Kidney capillary endothelial cell (primary cell): ENCODE results near the gene FAR2.

ENCODE experiments used
- DNase-seq: peaks from one replicate; pipeline ENCODE4 v3.0.0-alpha.2; 2018; ENCODE audit warnings: low spot score

FAR2 gene

GRCh38 chr12:29204521-29204920 is 55.4 kb downstream of the FAR2 start:
- DNase-seq: no peak

- DNase-seq: peak; percentile 10
Measured at GRCh38 chr12:29207120-29207519, 58.0 kb downstream of the FAR2 start.

GRCh38 chr12:29208060-29208459 is 59.0 kb downstream of the FAR2 start:
- no peak for DNase-seq

GRCh38 chr12:29208936-29209701 is 60.0 kb downstream of the FAR2 start:
- no peak for DNase-seq

- no peak for DNase-seq
Measured at GRCh38 chr12:29211696-29212095, 62.6 kb downstream of the FAR2 start.

GRCh38 chr12:29212682-29213403 is 63.8 kb downstream of the FAR2 start:
- peak; percentile 36 for DNase-seq

GRCh38 chr12:29216266-29216665 is 67.2 kb downstream of the FAR2 start:
- no peak for DNase-seq

- DNase-seq: no peak
Measured at GRCh38 chr12:29216797-29217575, 67.9 kb downstream of the FAR2 start.

GRCh38 chr12:29220632-29221336 is 71.7 kb downstream of the FAR2 start:
- DNase-seq: no peak

GRCh38 chr12:29222200-29222599 is 73.1 kb downstream of the FAR2 start:
- DNase-seq: no peak

- DNase-seq: no peak
Measured at GRCh38 chr12:29223426-29223825, 74.3 kb downstream of the FAR2 start.

GRCh38 chr12:29223956-29224543 is 75.0 kb downstream of the FAR2 start:
- no peak for DNase-seq

GRCh38 chr12:29224572-29224971 is 75.5 kb downstream of the FAR2 start:
- DNase-seq: no peak

- no peak for DNase-seq
Measured at GRCh38 chr12:29225834-29226233, 76.8 kb downstream of the FAR2 start.

GRCh38 chr12:29226616-29227015 is 77.5 kb downstream of the FAR2 start:
- DNase-seq: no peak

- no peak for DNase-seq
Measured at GRCh38 chr12:29228474-29229157, 79.5 kb downstream of the FAR2 start.

- no peak for DNase-seq
Measured at GRCh38 chr12:29229158-29229505, 80.1 kb downstream of the FAR2 start.

GRCh38 chr12:29229937-29230336 is 80.9 kb downstream of the FAR2 start:
- no peak for DNase-seq

GRCh38 chr12:29230800-29231560 is 81.9 kb downstream of the FAR2 start:
- DNase-seq: no peak

GRCh38 chr12:29232086-29232485 is 83.0 kb downstream of the FAR2 start:
- no peak for DNase-seq

GRCh38 chr12:29234552-29234951 is 85.5 kb downstream of the FAR2 start:
- no peak for DNase-seq
